HEK293T (cell line): ENCODE data around the gene AFG3L2.

Experiments
- CTCF ChIA-PET: fragments of 350-600 bp; formaldehyde crosslinking; extraction: SDS; loops from one replicate; lab custom pipeline; 2021; ENCODE audit warnings: antibody characterized with exemption, inconsistent platforms; lab: Yijun Ruan, JAX
- POLR2A ChIA-PET: fragments of 350-600 bp; formaldehyde crosslinking; extraction: SDS; loops from one replicate; lab custom pipeline; 2020; ENCODE audit warnings: antibody characterized with exemption, inconsistent platforms; lab: Yijun Ruan, JAX
- DNase-seq: peaks from one replicate; pipeline ENCODE4 v3.0.0; 2012; ENCODE audit warnings: mixed read lengths; ENCODE audit errors: extremely low spot score
- ARNT ChIP-seq: fragments of 450-650 bp; IDR thresholded peaks from 2 replicates; pipeline ENCODE4 v1.6.1; 2017; ENCODE audit warnings: mild to moderate bottlenecking
- BHLHE40 ChIP-seq: fragments of 450-650 bp; IDR thresholded peaks from 2 replicates; pipeline ENCODE4 v1.6.1; 2016; ENCODE audit warnings: mild to moderate bottlenecking, moderate library complexity, borderline replicate concordance
- CTBP1 ChIP-seq: fragments of 450-650 bp; IDR thresholded peaks from 2 replicates; pipeline ENCODE4 v1.6.1; 2016; ENCODE audit warnings: borderline replicate concordance
- ELF4 ChIP-seq: fragments of 450-650 bp; IDR thresholded peaks from 2 replicates; pipeline ENCODE4 v1.6.1; 2017; ENCODE audit warnings: antibody characterized with exemption
- FOXA1 ChIP-seq: fragments of 450-650 bp; IDR thresholded peaks from 2 replicates; pipeline ENCODE4 v1.6.1; 2016; ENCODE audit warnings: mild to moderate bottlenecking
- FOXK2 ChIP-seq: fragments of 450-650 bp; IDR thresholded peaks from 2 replicates; pipeline ENCODE4 v1.6.1; 2016; ENCODE audit warnings: mild to moderate bottlenecking
- FOXM1 ChIP-seq: fragments of 450-650 bp; IDR thresholded peaks from 2 replicates; pipeline ENCODE4 v1.6.1; 2017; ENCODE audit warnings: mild to moderate bottlenecking, borderline replicate concordance
- HDGF ChIP-seq: fragments of 450-650 bp; IDR thresholded peaks from 2 replicates; pipeline ENCODE4 v1.6.1; 2017; ENCODE audit warnings: antibody characterized with exemption, borderline replicate concordance
- L3MBTL2 ChIP-seq: fragments of 450-650 bp; conservative IDR thresholded peaks from 2 replicates; pipeline ENCODE4 v1.6.1; 2016; ENCODE audit warnings: mild to moderate bottlenecking
- LEF1 ChIP-seq: fragments of 450-650 bp; IDR thresholded peaks from 2 replicates; pipeline ENCODE4 v1.6.1; 2017; ENCODE audit warnings: mild to moderate bottlenecking, borderline replicate concordance
- NFRKB ChIP-seq: fragments of 450-650 bp; IDR thresholded peaks from 2 replicates; pipeline ENCODE4 v1.6.1; 2016; ENCODE audit warnings: mild to moderate bottlenecking, moderate library complexity
- PKNOX1 ChIP-seq: fragments of 450-650 bp; IDR thresholded peaks from 2 replicates; pipeline ENCODE4 v1.6.1; 2016
- SP1 ChIP-seq: fragments of 450-650 bp; IDR thresholded peaks from 2 replicates; pipeline ENCODE4 v1.6.1; 2017
- SUZ12 ChIP-seq: fragments of 450-650 bp; IDR thresholded peaks from 2 replicates; pipeline ENCODE4 v1.6.1; 2016; ENCODE audit warnings: mild to moderate bottlenecking
- TARDBP ChIP-seq: fragments of 450-650 bp; IDR thresholded peaks from 2 replicates; pipeline ENCODE4 v1.6.1; 2016
- ZNF384 ChIP-seq: fragments of 450-650 bp; IDR thresholded peaks from 2 replicates; pipeline ENCODE4 v1.6.1; 2016

AFG3L2 gene

GRCh38 chr18:12371590-12371989 lies 5.4 kb downstream of the AFG3L2 start:
- TF ChIP-seq ELF4 (no peak), LEF1 (no peak), CTBP1 (no peak), BHLHE40 (no peak), SUZ12 (no peak), TARDBP (no peak), ZNF384 (no peak), L3MBTL2 (no peak), ARNT (no peak), SP1 (no peak), HDGF (no peak), FOXM1 (no peak), FOXK2 (no peak), NFRKB (no peak)
- DNase-seq = no peak
- POLR2A ChIA-PET = no interaction called here
- CTCF ChIA-PET = no interaction called here

DNA sequence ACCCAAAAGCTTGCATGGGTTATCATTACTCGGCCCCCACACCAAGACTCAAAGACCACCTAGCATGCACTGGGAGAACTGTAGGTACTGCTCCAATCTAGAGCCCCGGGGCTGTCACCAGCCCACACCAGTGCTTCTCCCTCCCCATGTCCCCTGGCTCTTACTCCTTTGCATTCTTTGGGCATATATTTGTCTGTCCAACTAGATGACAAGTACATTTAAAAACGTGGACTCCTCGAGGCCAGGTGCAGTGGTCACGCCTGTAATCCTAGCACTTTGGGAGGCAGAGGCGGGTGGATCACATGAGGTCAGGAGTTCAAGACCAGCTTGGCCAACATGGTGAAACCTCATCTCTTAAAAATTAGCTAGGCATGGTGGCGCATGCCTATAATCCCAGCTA lies 7.8 kb downstream of the AFG3L2 start:
- DNase-seq = no peak
- ChIA-PET CTCF (no interaction called here), POLR2A (no interaction called here)
- no peak for TF ChIP-seq L3MBTL2
- no peak for TF ChIP-seq NFRKB
- TF ChIP-seq FOXA1 = no peak
- TF ChIP-seq HDGF = no peak
- no peak for TF ChIP-seq ELF4
- TF ChIP-seq TARDBP = no peak
- no peak for TF ChIP-seq FOXK2
- no peak for TF ChIP-seq LEF1
- no peak for TF ChIP-seq SP1
- TF ChIP-seq ZNF384 = no peak
- TF ChIP-seq PKNOX1 = no peak
- no peak for TF ChIP-seq FOXM1
- no peak for TF ChIP-seq SUZ12
- TF ChIP-seq CTBP1 = no peak
- no peak for TF ChIP-seq ARNT

- no peak for DNase-seq
- TF ChIP-seq SP1 = no peak
- no peak for TF ChIP-seq BHLHE40
- no peak for TF ChIP-seq NFRKB
- no peak for TF ChIP-seq ELF4
- no peak for TF ChIP-seq L3MBTL2
- no peak for TF ChIP-seq PKNOX1
- no peak for TF ChIP-seq FOXM1
- no peak for TF ChIP-seq TARDBP
- TF ChIP-seq FOXK2 = no peak
- no peak for TF ChIP-seq ZNF384
- no peak for TF ChIP-seq ARNT
- TF ChIP-seq FOXA1 = no peak
- TF ChIP-seq LEF1 = no peak
- no peak for TF ChIP-seq CTBP1
- no peak for TF ChIP-seq HDGF
- no peak for TF ChIP-seq SUZ12
- POLR2A ChIA-PET = no interaction called here
- CTCF ChIA-PET = no interaction called here
Observed at GRCh38 chr18:12366784-12367183, 10.2 kb downstream of the AFG3L2 start.

GRCh38 chr18:12366379-12366778 lies 10.6 kb downstream of the AFG3L2 start:
- ChIA-PET POLR2A (no interaction called here), CTCF (no interaction called here)
- no peak for DNase-seq
- TF ChIP-seq LEF1 (no peak), FOXM1 (no peak), BHLHE40 (no peak), FOXA1 (no peak), CTBP1 (no peak)

- ChIA-PET CTCF (no interaction called here), POLR2A (no interaction called here)
- TF ChIP-seq FOXA1 (no peak), CTBP1 (no peak), PKNOX1 (no peak), LEF1 (no peak), NFRKB (no peak), TARDBP (no peak), FOXM1 (no peak), FOXK2 (no peak), ZNF384 (no peak), ELF4 (no peak), SP1 (no peak), BHLHE40 (no peak), L3MBTL2 (no peak), SUZ12 (no peak), ARNT (no peak), HDGF (no peak)
- DNase-seq = no peak
Observed at GRCh38 chr18:12362473-12363174, 14.4 kb downstream of the AFG3L2 start.
